SIG-M5 (cell line): Measurements from ENCODE around the gene LTBP2.

Experiments used
- DNase-seq: peaks from one replicate; lab custom pipeline; 2025; lab: John Stamatoyannopoulos, UW

Gene LTBP2

DNA sequence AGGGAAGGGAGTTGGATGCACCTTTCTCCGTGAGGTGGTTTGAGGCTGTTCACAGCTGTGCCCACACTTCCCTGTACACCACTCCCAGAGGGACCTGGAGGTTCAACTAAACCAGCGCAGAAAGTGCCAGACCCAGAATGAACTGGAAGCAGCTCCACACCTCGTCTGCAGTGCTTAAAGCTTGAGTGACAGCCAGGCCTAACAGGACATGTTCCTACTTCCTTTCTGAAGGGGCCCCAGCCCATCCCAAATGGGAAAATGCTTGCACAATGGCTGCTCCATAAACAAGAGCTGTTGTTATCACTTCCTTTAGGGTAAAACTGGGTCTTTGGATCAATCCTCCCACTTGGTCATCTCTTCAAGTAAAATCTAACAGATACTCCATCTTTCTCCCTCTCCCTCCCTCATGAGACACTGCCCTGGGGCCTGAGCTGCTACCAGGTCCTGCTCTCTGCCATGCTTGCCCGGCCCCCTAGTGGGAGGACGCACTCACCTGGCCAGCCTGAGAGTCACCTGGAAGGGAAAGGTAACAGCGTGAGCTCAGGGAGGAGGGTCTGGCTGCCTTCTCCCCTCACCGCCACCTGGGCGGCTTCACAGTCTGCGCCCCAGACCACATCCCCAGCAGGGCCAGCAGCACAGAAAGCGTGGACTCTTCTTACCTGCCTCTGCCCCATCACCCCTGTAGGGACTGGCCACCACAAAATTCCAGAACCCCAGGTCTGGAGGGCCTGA lies 85.0 kb downstream of the LTBP2 start:
- no peak for DNase-seq

- DNase-seq, result no peak
Measured at GRCh38 chr14:74525361-74525851, 86.6 kb downstream of the LTBP2 start.

GRCh38 chr14:74524812-74525135 lies 87.3 kb downstream of the LTBP2 start:
- no peak for DNase-seq

DNA sequence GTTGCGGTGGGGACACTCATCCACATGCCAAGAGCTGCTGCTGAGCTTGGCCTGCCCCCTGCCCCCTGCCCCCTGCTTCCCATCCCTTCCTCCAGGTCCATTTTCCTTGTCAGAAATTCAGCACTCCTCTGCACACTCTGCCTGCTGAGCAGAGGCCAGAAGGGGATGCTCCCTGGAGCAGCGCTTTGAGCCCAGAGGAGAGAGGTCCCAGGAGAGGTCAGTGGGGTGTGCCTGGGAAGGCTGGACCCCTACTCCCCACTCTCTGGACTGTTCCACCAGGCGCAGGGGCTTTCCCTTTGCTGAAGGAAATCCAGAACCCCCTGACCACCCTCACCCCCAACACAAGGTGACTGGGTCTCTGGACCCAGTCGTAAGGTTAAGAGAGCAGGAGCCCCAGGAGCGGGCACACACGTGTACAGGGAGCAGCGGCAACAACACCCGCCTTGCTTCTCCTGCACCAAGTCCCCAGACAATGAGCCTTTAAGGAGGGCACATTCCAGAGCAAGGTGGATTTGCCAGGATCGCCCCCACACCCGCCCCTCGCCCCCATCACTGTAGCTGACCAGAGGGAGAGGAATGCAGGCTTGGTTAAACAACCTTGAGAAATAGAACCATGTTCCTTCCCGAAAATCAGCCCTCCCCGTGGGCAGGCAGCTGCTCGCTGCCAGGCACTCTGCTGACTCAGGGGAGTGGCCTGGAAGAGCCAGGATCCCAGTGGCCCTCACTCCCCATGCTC lies 87.8 kb downstream of the LTBP2 start:
- no peak for DNase-seq

GRCh38 chr14:74522740-74523139 lies 89.3 kb downstream of the LTBP2 start:
- DNase-seq, result no peak

- no peak for DNase-seq
Measured at GRCh38 chr14:74521756-74522155, 90.3 kb downstream of the LTBP2 start.

GRCh38 chr14:74519316-74520074 lies 92.5 kb downstream of the LTBP2 start:
- DNase-seq, result no peak

GRCh38 chr14:74518221-74518620 lies 93.8 kb downstream of the LTBP2 start:
- DNase-seq, result no peak

DNA sequence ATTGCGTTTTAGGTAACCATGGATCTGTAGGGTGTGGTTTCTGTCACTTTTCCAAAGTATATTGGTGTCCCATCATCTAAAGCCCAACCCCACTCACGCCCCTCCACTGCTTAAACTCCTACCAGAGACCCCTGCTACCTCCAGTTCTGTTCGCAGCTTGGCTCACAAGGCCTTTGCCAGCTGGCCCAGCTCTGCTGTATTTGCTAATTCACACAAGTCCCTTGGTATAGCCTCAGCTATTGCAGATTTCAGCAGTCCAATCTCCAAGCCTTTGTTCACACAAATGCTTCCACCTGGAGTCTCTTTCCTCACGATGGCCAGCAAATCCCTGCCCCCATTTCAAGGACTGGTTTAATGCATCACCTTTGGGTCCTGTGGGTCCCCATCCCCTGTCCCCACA lies 94.3 kb downstream of the LTBP2 start:
- DNase-seq, result no peak

GRCh38 chr14:74516451-74517160 lies 95.4 kb downstream of the LTBP2 start:
- DNase-seq, result no peak

GRCh38 chr14:74515891-74516412 lies 96.1 kb downstream of the LTBP2 start:
- no peak for DNase-seq

GRCh38 chr14:74514471-74514941 lies 97.5 kb downstream of the LTBP2 start:
- DNase-seq, result no peak

DNA sequence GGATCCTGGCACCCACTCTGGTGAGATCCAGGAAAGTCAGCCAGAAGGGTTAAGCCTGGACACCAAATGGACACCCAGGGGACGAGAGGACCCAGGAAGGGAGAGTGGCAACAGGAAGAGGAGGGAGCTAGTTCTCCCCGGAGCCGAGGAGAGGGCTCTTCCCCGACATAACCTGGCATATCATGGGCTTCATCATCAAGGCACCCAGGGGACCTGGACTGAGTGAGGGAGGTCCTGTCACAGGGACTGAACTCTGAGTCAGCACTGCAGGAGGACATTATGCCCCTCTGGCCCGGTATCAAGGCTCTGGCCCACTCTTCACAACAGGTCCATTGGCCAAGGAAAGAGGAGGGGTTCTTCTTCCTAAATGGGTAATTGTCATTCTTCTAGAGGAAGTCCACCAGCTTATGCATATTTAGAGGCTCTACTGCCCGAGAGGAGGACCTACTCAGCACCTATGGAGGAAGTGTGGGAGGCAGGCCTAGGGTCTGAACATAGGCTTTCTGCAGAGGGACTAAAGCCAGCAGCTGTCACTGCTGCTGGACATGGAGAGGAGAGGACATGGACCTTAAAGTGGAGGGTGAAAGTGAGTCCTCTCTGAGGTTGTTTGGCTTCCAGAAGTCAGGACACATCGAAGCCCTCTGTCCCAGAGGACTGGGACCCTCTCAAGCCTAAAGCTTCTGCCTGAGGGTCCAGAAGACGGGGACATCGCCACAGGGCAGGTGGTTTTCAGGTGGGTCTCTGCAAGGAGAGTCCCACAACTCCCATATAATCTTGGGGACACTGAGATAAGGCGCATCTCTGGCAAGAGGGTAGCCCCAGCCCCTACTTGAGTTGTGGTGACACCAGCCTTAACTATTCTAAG lies 99.8 kb downstream of the LTBP2 start:
- no peak for DNase-seq

DNA sequence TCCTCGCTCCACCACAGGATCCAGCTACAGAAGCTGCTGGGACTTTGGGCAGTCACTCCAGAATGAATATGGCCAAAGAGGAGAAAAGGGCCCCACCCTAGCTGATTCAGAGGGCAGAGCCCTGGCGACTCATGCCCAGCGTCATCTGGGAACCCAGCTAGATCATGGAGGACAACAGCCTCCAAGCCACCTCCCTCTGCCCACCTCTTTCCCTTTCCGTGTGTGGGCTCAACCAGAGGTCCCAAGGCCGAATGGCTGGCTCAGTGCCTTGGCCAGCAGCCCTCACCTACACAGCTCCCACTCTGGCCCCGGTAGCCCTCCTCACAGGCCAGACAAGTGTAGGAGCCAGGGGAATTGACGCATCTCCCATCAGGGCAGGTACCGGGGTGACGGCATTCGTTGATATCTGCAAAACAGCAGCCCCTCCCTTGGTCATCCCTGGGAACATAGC lies 101.1 kb downstream of the LTBP2 start:
- no peak for DNase-seq

DNA sequence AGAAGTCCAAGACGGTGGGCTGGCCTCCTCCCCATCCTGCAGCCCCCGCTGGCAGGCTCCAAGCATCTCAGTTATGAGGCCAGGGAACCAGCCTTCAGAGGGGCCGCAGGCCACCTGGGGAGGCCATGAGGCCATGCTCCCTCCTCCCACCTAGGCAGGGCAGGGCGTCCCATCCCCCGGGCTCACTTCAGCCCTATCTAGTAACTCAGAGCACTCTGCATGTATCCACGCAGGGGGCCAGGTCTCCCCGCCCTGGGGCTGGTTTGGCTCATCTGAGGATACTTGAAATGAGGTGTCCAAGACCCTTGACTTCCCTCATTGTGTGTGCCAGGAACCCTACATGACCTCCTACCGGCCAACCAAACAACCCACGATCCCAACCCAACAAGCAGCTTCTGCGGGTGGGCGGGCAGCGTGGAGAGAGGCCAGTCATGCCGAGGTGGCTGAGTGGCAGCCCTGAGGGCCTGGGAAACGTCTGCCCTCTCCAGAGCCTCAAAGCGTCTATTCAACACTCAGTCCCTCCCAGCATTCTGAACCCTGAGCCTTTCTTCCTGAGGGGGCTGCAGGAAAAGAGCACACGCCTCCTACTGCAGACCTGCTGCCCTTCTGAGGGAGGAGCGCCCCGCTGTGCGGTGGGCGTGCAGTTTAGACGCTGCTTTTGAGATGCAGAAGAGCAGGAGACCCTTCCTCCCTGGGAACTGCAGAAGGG lies 101.7 kb downstream of the LTBP2 start:
- DNase-seq, result no peak

GRCh38 chr14:74509587-74510222 lies 102.3 kb downstream of the LTBP2 start:
- DNase-seq, result no peak

GRCh38 chr14:74508844-74509428 lies 103.1 kb downstream of the LTBP2 start:
- DNase-seq, result no peak

DNA sequence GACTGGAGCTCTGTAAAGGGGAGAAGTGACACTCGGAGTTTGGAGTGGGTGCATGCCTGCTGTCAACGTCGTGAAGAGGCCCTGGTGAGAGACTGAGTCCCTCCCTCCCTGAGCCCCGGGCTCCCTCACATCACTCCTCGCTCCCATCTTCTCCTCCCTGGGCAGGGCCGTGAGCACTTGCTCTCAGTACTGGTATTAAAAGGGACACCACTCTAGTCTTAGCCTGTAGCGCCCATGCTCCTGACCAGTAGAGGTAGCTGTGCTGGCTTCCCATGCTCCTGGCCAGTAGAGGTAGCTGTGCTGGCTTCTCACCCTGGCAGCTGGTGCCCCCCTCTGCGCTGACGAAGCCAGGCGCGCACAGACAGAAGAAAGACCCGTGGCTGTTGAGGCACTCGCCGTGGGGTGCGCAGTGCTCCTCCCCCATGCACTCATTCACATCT lies 103.7 kb downstream of the LTBP2 start:
- DNase-seq, result no peak

DNA sequence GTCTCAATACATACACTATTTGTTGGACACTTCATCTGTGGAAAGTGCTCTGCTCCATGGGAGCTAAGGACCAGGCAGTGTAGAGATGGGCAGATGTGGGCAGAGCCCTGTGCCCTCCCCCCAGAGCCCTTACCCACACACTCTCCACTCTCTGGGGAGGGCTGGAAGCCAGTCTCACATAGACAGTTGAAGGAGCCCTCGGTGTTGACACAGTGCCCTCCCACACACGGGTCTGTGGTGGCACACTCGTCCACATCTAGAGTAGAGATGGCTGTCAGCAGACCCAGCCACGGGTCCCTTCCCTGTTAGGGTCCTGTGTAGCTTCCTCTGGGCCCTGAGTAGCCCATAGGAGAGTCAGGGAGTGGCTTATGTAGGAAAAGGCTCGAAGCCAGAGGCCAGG lies 104.2 kb downstream of the LTBP2 start:
- no peak for DNase-seq
